Fibroblast of skin of right biceps (primary cell): ENCODE results near the gene PTPN18.
A peak's percentile ranks its signal among the peaks of the same experiment; 100 is the strongest.

ENCODE experiments used
- DNase-seq: peaks from one replicate; pipeline ENCODE4 v3.0.0-alpha.2; 2013

Gene PTPN18

DNA sequence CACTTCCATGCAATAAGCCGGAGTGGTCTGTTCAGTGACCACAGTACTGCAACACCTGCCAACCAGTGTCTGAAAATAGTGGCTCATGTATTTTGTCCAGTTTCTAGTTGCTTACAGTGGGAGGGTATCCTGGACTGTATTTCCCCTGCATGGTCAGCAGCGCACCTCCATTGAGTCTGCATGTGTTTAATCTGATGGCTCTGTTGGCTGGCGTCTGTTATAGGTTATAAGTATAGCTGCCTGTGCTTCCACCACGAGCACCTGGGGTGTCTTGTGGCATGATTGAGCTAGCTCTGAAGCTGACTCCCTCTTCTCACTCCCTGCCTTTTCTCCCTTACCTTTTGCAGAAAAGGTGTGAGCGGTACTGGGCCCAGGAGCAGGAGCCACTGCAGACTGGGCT, 12.9 kb downstream of the PTPN18 start:
- no peak for DNase-seq

DNA sequence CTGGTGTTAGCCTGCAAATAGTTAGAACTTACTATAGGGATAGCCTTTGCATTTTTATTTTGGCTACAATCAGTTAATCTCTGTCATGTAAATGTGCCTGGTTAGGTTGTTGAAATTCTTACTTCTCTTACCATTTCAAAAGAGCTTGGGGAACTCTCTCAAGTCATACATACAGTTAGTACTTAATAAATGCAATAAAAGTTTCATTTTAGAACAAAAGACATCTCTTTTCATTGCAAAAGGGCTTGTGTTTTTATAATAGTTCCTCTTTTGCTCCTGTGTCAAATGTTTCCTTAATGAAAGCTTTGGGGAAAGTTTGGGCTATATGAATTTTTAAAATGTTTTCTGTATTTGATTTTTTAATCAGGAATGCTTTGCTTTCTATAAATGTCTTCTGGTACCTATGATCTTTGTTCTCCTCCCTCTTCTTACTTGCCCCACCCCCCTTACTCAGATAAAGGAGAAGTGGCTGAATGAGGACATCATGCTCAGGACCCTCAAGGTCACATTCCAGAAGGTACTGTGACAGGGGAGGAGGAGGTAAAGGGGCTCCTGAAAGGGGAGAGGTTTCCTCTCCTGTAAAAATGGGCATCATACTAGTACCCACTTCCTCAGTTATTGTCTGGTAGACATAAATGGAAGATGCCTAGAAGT, 13.6 kb downstream of the PTPN18 start:
- DNase-seq: no peak

- DNase-seq: no peak
Measured at GRCh38 chr2:130369965-130370341, 14.1 kb downstream of the PTPN18 start.

DNA sequence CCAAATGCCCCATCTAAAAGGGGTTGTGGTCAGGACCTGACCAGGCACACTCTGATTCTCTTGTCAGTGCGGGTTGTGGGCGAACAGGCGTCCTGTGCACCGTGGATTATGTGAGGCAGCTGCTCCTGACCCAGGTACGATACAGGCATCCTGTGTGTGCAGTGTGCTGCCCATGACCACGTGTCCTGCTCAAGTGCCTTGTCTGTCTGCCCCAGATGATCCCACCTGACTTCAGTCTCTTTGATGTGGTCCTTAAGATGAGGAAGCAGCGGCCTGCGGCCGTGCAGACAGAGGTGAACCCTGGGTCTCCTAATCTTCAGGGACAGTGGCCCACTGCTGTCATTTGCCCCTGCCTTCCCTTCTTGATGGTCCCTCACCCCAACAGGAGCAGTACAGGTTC, 14.6 kb downstream of the PTPN18 start:
- DNase-seq: no peak

GRCh38 chr2:130371723-130372054, 15.8 kb downstream of the PTPN18 start:
- DNase-seq: no peak

- peak; percentile 83 for DNase-seq
Measured at GRCh38 chr2:130372055-130372832, 16.4 kb downstream of the PTPN18 start.

DNA sequence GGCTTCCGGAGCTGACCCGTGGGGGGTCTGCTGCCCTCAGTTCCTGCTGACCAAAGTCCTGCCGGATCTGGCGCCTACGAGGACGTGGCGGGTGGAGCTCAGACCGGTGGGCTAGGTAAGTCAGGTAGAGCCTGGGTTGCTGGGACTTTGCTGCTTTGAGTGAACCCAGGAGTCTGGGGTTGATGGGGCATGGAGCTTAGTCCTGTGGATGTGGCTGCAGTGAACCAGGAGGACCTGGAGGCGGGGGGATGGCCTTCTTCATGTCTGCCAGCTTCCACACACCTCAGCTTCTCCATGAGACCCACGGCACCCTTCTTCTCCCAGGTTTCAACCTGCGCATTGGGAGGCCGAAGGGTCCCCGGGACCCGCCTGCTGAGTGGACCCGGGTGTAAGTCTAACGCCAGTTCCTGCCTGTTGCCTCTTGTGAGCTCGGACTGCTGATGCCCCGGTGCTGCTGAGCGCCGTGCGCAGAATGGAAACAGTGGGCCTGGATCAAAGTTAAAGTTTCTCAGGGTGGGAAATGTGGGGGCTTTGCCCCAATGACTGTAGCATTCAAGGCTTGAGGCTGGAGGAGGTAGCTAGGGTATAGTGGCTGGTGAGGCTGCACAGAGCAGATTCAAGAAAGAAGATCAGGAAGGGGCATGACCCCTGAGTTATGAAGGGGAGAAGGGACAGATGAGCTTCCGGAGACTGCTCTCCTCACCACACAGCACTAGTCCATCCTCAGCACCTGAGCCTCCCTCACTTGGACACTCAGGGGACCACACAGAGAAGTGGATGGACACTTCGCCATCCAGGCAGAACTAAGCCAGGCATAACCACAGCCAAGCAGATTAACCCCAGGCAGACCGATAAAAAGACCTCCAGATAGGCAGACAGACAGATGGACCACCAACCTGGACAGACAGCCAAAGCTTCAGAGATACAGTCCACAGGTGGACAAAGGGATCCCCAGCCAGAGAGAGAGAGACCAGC, 17.3 kb downstream of the PTPN18 start:
- no peak for DNase-seq

GRCh38 chr2:130373808-130374365, 18.0 kb downstream of the PTPN18 start:
- no peak for DNase-seq

- no peak for DNase-seq
Measured at GRCh38 chr2:130374587-130375290, 18.9 kb downstream of the PTPN18 start.

GRCh38 chr2:130375291-130376266, 19.7 kb downstream of the PTPN18 start:
- DNase-seq: no peak

- DNase-seq: no peak
Measured at GRCh38 chr2:130376433-130377293, 20.8 kb downstream of the PTPN18 start.

GRCh38 chr2:130377491-130377890, 21.6 kb downstream of the PTPN18 start:
- DNase-seq: no peak

GRCh38 chr2:130378206-130378897, 22.5 kb downstream of the PTPN18 start:
- no peak for DNase-seq

- DNase-seq: no peak
Measured at GRCh38 chr2:130378898-130379214, 23.0 kb downstream of the PTPN18 start.

DNA sequence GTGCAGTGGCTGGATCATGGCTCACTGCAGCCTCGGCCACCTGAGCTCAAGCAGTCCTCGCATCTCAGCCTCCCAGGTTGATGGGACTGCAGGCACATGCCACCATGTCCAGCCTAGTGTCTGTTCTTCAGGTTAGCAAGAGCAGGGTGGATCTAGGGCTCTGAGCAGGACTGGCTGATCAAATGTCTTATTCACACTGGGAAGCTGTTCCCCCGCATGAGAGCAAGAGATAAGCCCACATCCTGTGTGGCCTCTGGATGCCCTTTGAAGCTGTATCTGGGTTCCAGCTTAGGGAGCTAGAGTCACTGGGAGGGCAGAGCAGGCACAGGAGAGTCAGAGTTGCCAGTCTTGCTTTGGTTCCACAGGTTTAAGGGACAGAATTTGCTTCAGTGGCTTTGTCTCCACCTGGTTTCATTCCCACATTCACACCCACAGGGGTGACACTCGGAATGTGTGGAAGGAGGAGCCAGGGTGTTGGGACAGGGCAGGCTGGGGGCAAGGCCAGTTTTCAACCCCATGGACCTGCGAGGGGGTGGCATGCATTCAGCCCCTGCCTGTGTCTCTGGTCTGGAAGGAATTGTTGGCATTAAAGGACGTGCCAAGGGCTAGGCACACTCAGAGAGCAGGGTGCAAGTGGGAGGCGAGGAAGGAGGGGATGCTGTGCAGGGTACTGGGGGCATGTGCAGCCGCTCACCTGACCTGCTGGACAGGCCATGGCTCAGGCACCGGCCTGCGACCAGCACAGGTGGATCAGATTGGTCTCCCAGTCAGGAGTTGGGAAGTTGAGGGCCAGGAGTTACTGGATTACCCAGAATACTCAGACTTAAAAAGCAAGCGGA, 24.5 kb downstream of the PTPN18 start:
- no peak for DNase-seq

DNA sequence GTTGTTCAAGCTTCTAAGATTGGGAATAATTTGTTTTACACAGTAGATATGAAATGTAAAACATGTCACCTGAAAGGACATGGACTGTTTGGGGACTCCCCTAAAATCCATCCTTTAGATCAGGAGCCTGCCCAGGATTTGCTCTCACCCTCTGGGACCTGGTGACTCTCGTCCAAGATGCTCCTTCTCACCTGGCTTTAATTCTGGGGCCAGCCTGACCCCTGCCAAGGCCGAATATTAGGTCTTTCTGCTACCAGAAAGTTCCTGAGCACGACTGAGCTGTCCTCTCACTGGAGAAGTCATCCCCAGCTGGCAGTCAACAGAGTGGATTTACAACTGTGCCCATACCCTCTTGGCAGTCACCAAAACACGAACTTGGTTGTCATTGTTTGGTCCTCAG, 25.3 kb downstream of the PTPN18 start:
- no peak for DNase-seq

- DNase-seq: no peak
Measured at GRCh38 chr2:130381619-130382018, 25.8 kb downstream of the PTPN18 start.

- no peak for DNase-seq
Measured at GRCh38 chr2:130382313-130382917, 26.6 kb downstream of the PTPN18 start.
